GM23338 (cell line): ENCODE data around the gene NLGN1. TPM values are rescaled to one million over a fixed set of nuclear protein-coding genes. Genes with fewer than 3 reads are reported as not detected.
"Not testable (repeated sequence)": the region's sequence is repeated elsewhere in the genome, so short reads cannot be mapped to it uniquely, and the experiment has no call there.

Source experiments
- ATAC-seq: fragments of 200-7000 bp; cut with Tn5 transposase; 3 replicates; pipeline ENCODE4 v1.9.1; 2020
- DNase-seq: peaks from one replicate; pipeline ENCODE4 v3.0.0-alpha.2; 2015; ENCODE audit warnings: low spot score
- H2AFZ ChIP-seq: fragments of 200-600 bp; sonication (generic); 2 replicates; pipeline ENCODE4 v1.8.0; 2016; ENCODE audit warnings: antibody characterized with exemption, mild to moderate bottlenecking, moderate library complexity
- H3F3A ChIP-seq: fragments of 200-600 bp; sonication (generic); replicated peaks from 2 replicates; pipeline ENCODE4 v1.8.0; 2017; ENCODE audit warnings: antibody characterized with exemption, mixed run types, low read depth
- H3K27ac ChIP-seq: fragments of 200-600 bp; sonication (generic); 2 replicates; pipeline ENCODE4 v1.6.1; 2016; ENCODE audit warnings: low read depth
- H3K27me3 ChIP-seq: fragments of 200-600 bp; sonication (generic); 2 replicates; pipeline ENCODE4 v1.8.0; 2016; ENCODE audit warnings: mild to moderate bottlenecking, mixed run types, moderate library complexity; ENCODE audit not compliant: insufficient read depth
- H3K36me3 ChIP-seq: fragments of 200-600 bp; sonication (generic); 2 replicates; pipeline ENCODE4 v1.8.0; 2016; ENCODE audit warnings: mild to moderate bottlenecking; ENCODE audit not compliant: insufficient read depth
- H3K4me1 ChIP-seq: fragments of 200-600 bp; sonication (generic); 2 replicates; pipeline ENCODE4 v1.8.0; 2016; ENCODE audit warnings: mild to moderate bottlenecking, moderate library complexity; ENCODE audit not compliant: insufficient read depth
- H3K4me2 ChIP-seq: fragments of 200-600 bp; sonication (generic); 2 replicates; pipeline ENCODE4 v1.7.1; 2017; ENCODE audit warnings: mixed run types
- H3K4me3 ChIP-seq: fragments of 200-600 bp; sonication (generic); 2 replicates; pipeline ENCODE4 v1.6.1; 2016; ENCODE audit warnings: mixed run types
- H3K79me2 ChIP-seq: fragments of 200-600 bp; sonication (generic); replicated peaks from 2 replicates; pipeline ENCODE4 v1.8.0; 2017; ENCODE audit warnings: mild to moderate bottlenecking; ENCODE audit not compliant: insufficient read depth
- H3K9me2 ChIP-seq: fragments of 200-600 bp; sonication (generic); 2 replicates; pipeline ENCODE4 v1.8.0; 2017; ENCODE audit not compliant: insufficient read depth
- H4K20me1 ChIP-seq: fragments of 200-600 bp; sonication (generic); replicated peaks from 2 replicates; pipeline ENCODE4 v1.8.0; 2017; ENCODE audit warnings: mild to moderate bottlenecking; ENCODE audit not compliant: insufficient read depth
- H3K27ac Mint-ChIP-seq: 2 replicates; pipeline ENCODE4 v1.8.0; 2020; ENCODE audit warnings: inconsistent platforms, mild to moderate bottlenecking, moderate library complexity, mixed read lengths
- H3K27me3 Mint-ChIP-seq: 3 replicates; pipeline ENCODE4 v1.8.0; 2022; ENCODE audit warnings: low read depth, mild to moderate bottlenecking, moderate library complexity, mixed read lengths, inconsistent platforms; ENCODE audit not compliant: insufficient read depth, poor library complexity
- H3K36me3 Mint-ChIP-seq: 3 replicates; pipeline ENCODE4 v1.8.0; 2021; ENCODE audit warnings: low read depth, mild to moderate bottlenecking, inconsistent platforms, moderate library complexity, mixed read lengths
- H3K4me1 Mint-ChIP-seq: 3 replicates; pipeline ENCODE4 v1.8.0; 2020; ENCODE audit warnings: mild to moderate bottlenecking, inconsistent platforms, mixed read lengths
- H3K4me3 Mint-ChIP-seq: 3 replicates; pipeline ENCODE4 v1.8.0; 2021; ENCODE audit warnings: moderate library complexity, mild to moderate bottlenecking, inconsistent platforms, mixed read lengths
- H3K9me3 Mint-ChIP-seq: 3 replicates; pipeline ENCODE4 v1.8.0; 2020; ENCODE audit warnings: moderate library complexity, mild to moderate bottlenecking, inconsistent platforms, mixed read lengths
- CREB1 ChIP-seq: fragments of 250-450 bp; sonication (Bioruptor Pico); IDR thresholded peaks from 2 replicates; pipeline ENCODE4 v1.5.0; 2020; ENCODE audit warnings: low read depth, mild to moderate bottlenecking, moderate library complexity
- CTCF ChIP-seq, 2 experiments: fragments of 200-600 bp in 1 of 2; sonication (generic) in 1 of 2; conservative IDR thresholded peaks; 2 replicates each; pipeline versions ENCODE4 v1.5.1 to v1.6.1; 2016 to 2017; ENCODE audit warnings: antibody characterized with exemption in 2 of 2, low read depth in 2 of 2, mild to moderate bottlenecking in 2 of 2, moderate library complexity in 1 of 2
- ETS1 ChIP-seq: IDR thresholded peaks from 2 replicates; pipeline ENCODE4 v1.6.1; 2016; ENCODE audit warnings: antibody characterized with exemption
- EZH2phosphoT487 ChIP-seq: fragments of 200-600 bp; sonication (generic); IDR thresholded peaks from one replicate; pipeline ENCODE4 v1.8.1; 2018; ENCODE audit warnings: antibody characterized with exemption; ENCODE audit not compliant: unreplicated experiment
- POLR2AphosphoS5 ChIP-seq: IDR thresholded peaks from 2 replicates; pipeline ENCODE4 v1.6.1; 2016; ENCODE audit warnings: antibody characterized with exemption, low read depth
- REST ChIP-seq: IDR thresholded peaks from one replicate; pipeline ENCODE4 v1.6.1; 2018; ENCODE audit warnings: antibody characterized with exemption; ENCODE audit not compliant: unreplicated experiment
- polyA plus RNA-seq: library from polyadenylated mRNA; unstranded; fragments of >200 nt; fragmentation: Nextera tagmentation; extraction: Ambion mirVana; gene quantifications from 2 replicates; pipeline ENCODE4 v1.2.1, GENCODE V29; 2016
- total RNA-seq: library from RNA; depleted of rRNA; stranded (reverse); fragments of >200 nt; shearing (Covaris generic); gene quantifications from 2 replicates; pipeline ENCODE4 v1.2.3, GENCODE V29; 2014

NLGN1 gene
- total and polyA plus RNA-seq, 2 experiments from 2014 or later: 6.5 to 18.6 TPM

GRCh38 chr3:173371848-173372487, 25.6 kb upstream of the NLGN1 start:
- Mint-ChIP-seq H3K27me3 (no peaks in the 10 kb centered on the region), H3K4me3 (no peak overlapping the region), H3K36me3 (peaks cover 7% of the 10 kb centered on the region; the same call in 1 of the 3 replicates), H3K27ac (no peak overlapping the region), H3K9me3 (no peaks in the 10 kb centered on the region), H3K4me1 (peaks cover 12% of the 10 kb centered on the region)
- H4K20me1 ChIP-seq: no peaks in the 10 kb centered on the region
- H3K36me3 ChIP-seq: no peaks in the 10 kb centered on the region
- no peak overlapping the region for H3K27ac ChIP-seq
- peaks cover 8% of the 10 kb centered on the region for H3K4me1 ChIP-seq
- H3F3A ChIP-seq: no peaks in the 10 kb centered on the region
- no peak overlapping the region for H3K4me3 ChIP-seq
- H2AFZ ChIP-seq: no peak overlapping the region
- DNase-seq (peak; percentile 57), ATAC-seq (peak; percentile 61)
- TF ChIP-seq EZH2phosphoT487: no peak
- peak; percentile 83 to 84 for TF ChIP-seq CTCF (conservative IDR thresholded peaks at IDR 0.05; ENCODE audit: low read depth in 2 of 2)
- H3K27me3 ChIP-seq: no peaks in the 10 kb centered on the region
- no peaks in the 10 kb centered on the region for H3K9me2 ChIP-seq
- no peaks in the 10 kb centered on the region for H3K79me2 ChIP-seq
- no peak overlapping the region for H3K4me2 ChIP-seq

- Histone ChIP-seq H3K36me3 (no peaks in the 10 kb centered on the region), H3K79me2 (no peaks in the 10 kb centered on the region), H3F3A (no peaks in the 10 kb centered on the region), H4K20me1 (no peaks in the 10 kb centered on the region), H3K27ac (no peak overlapping the region), H3K4me2 (no peak overlapping the region), H3K9me2 (no peaks in the 10 kb centered on the region), H3K4me3 (no peak overlapping the region), H3K27me3 (no peaks in the 10 kb centered on the region), H2AFZ (no peak overlapping the region), H3K4me1 (no peaks in the 10 kb centered on the region)
- H3K27ac Mint-ChIP-seq: no peak overlapping the region
- no peak overlapping the region for H3K4me3 Mint-ChIP-seq
- H3K27me3 Mint-ChIP-seq: no peaks in the 10 kb centered on the region
- H3K9me3 Mint-ChIP-seq: no peaks in the 10 kb centered on the region
- ATAC-seq (no peak), DNase-seq (no peak)
- H3K4me1 Mint-ChIP-seq: no peaks in the 10 kb centered on the region
- H3K36me3 Mint-ChIP-seq: no peaks in the 10 kb centered on the region
- no peak for TF ChIP-seq CREB1 (CRISPR knock-in tag)
- no peak for TF ChIP-seq ETS1
- no peak for TF ChIP-seq REST
- no peak for TF ChIP-seq POLR2AphosphoS5
- TF ChIP-seq CTCF (conservative IDR thresholded peaks at IDR 0.05; ENCODE audit: low read depth in 2 of 2): no peak
These were observed 16.9 kb upstream of the NLGN1 start for GRCh38 chr3:173380681-173381080.

GRCh38 chr3:173381936-173382335, 15.6 kb upstream of the NLGN1 start:
- not testable (repeated sequence) for H3K9me2 ChIP-seq, ATAC-seq, H3K4me1 ChIP-seq, H3K4me3 ChIP-seq, H3K4me2 ChIP-seq, H3K4me1 Mint-ChIP-seq, H3K4me3 Mint-ChIP-seq, H3K36me3 ChIP-seq, H3K27me3 ChIP-seq, H3K36me3 Mint-ChIP-seq, H3K9me3 Mint-ChIP-seq, H3F3A ChIP-seq, H2AFZ ChIP-seq, H3K27ac ChIP-seq, H3K27ac Mint-ChIP-seq, H4K20me1 ChIP-seq, H3K27me3 Mint-ChIP-seq, H3K79me2 ChIP-seq, DNase-seq
